Measurements from ENCODE around the gene PPP3CB.

PPP3CB gene

GRCh38 chr10:73495884-73496674 is at the start of gene PPP3CB:
PPP3CB (minus strand) TSS chr10:73496024; CDS start chr10:73495889, 135 bp downstream.
- DNase-seq, result peak; percentile 89

GRCh38 chr10:73545357-73545756 is 49.5 kb upstream of the PPP3CB start:
- no peak for DNase-seq

GRCh38 chr10:73537709-73538108 is 41.9 kb upstream of the PPP3CB start:
- no peak for DNase-seq

DNA sequence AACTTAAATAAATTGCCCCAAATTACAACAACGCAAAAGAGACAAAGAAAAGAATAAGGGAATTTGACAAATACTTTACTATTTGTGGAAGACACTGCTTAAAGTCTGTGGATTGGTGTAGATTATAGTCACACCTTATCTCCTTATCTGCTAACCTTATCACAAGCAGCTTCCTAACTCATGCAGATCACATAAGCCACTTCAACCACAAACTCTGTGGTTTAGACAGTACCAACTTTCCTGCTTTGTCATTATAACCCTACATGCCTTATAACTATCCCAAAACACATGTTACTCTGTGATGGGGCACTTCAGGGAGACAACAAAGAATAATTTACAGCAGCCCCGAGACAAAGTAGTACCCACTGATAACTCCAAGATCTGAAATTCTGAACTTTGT is 41.5 kb upstream of the PPP3CB start:
- DNase-seq, result no peak

DNA sequence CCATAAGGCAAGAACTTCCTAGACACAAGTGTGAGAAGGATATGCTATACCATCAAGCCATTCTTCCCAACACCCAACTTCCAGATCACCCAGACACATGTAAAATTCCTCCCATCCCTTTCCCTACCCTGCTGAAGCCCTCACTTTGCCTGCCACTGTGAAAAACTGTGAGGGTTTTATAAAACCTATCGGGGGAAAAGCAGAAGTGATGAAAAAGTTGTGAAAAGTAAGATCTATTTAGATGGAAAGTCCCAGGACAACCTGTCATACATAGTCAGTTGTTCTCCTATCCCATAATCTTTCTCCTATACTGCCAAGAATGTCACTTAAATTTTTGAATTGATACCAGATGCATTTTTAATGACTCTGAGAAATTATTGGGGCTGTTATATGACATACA is 39.0 kb upstream of the PPP3CB start:
- no peak for DNase-seq

DNA sequence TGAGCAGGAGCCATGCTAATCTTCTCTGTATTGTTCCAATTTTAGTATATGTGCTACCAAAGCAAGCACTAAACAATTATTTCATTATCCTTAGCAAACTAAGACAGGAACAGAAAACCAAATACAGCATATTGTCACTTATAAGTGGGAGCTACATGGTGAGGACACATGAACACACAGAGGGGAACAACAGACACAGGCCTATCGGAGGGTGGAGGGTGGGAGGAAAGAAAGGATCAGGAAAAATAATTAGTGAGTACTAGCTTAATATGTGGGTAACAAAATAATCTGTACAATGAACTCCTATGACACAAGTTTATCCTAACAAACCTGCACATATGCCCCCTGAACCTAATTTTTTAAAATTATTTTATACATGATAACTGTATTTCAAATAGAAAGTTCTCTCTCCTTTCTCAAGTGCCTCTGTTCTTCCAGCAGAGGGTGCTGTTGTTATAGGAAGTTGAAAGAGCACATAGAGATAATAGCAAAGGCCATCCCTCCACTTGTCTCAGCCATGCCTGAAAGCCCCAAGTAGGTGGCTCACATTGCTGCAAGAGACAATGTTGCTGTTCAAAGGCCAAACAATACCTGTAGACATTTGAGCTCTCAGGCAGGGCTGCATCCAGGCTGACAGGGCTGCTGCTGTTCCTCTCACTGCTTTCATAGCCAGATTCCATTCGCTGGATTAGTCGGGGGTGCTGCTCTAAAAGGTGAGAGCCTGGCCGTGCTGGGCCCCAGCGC is 33.4 kb upstream of the PPP3CB start:
- DNase-seq, result peak; percentile 35

- DNase-seq, result no peak
These were observed 26.4 kb upstream of the PPP3CB start for GRCh38 chr10:73522263-73522662.

- DNase-seq, result no peak
These were observed 23.5 kb upstream of the PPP3CB start for GRCh38 chr10:73519336-73519735.

GRCh38 chr10:73517166-73517888 is 21.5 kb upstream of the PPP3CB start:
- no peak for DNase-seq

- DNase-seq, result no peak
These were observed 16.5 kb upstream of the PPP3CB start for GRCh38 chr10:73512207-73512743.

GRCh38 chr10:73509695-73510094 is 13.9 kb upstream of the PPP3CB start:
- no peak for DNase-seq

DNA sequence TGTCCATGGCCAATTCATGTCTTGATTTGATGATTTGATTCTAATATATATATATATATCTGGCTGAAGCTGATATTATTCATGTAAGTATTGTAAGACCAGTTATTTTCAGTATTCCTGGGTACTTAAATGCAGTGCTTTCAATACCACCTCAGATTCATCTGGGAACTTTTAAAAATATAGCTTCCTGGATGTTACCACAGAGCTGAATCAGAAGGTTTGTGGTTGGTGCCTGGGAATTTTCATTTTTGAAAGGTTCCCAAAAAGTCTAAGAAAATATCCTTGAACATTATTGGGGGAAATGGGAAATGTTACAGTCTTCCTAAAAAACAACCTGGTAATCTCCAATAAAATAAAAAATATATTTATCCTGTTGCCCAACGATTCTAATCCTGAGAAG is 10.7 kb upstream of the PPP3CB start:
- no peak for DNase-seq

DNA sequence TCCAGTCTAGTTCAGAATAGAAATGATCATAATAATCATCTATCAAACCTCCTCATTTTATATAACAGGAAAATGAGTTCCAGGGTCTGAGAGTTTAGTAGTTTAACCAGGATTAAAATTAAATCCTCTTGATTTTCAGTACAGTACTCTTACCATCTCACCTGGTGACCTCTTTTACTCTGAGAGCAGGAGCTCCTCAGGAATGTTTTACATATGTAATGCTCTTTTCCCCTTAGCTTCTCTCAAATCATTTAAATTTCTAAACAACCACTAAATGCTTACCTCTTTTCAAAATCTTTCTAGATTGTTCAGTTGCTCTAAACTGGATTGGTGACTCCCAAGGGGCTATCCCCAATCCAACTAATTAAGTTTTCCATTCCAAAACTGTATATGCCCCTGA is 10.2 kb upstream of the PPP3CB start:
- no peak for DNase-seq

GRCh38 chr10:73503037-73503436 is 7.2 kb upstream of the PPP3CB start:
- no peak for DNase-seq

DNA sequence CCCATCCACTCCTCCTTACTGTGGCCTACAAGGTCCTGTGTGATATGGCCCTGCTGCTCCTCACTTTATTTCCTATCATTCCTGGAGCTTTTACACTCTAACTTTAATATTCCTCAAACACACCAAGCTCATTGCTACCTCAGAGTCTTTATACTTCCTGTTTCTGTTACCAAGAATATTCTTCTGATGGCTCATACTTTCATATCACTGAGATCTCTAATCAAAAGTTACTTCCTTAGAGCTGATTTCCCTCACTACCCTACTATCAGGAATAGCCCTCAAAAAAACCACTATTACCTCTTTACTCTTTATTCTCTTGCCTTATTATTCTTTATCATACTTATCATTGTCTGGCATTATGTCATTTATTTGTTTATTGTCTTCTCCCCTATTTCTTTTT is 5.8 kb upstream of the PPP3CB start:
- no peak for DNase-seq

- no peak for DNase-seq
These were observed 1.8 kb upstream of the PPP3CB start for GRCh38 chr10:73497623-73498022.

GRCh38 chr10:73495226-73495883 is 469 bp downstream of the PPP3CB start:
- peak; percentile 89 for DNase-seq

- no peak for DNase-seq
These were observed 973 bp downstream of the PPP3CB start for GRCh38 chr10:73494877-73495225.

DNA sequence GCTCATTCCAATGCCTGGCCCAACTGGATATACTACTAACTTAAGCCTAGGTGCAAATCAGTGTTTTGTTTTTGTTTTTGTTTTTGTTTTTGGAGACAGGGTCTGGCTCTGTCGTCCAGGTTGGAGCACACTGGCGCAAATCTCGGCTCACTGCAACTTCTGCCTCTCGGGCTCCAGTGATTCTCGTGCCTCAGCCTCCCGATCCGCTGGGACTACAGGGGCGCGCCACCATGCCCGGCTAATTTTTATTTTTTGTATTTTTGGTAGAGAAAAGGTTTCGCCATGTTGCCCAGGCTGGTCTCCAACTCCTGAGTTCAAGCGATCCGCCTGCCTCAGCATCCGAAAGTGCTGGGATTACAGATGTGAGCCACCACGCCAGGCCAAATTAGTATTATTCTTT is 1.6 kb downstream of the PPP3CB start:
- no peak for DNase-seq

GRCh38 chr10:73493781-73494180 is 2.0 kb downstream of the PPP3CB start:
- DNase-seq, result no peak

- DNase-seq, result no peak
These were observed 9.2 kb downstream of the PPP3CB start for GRCh38 chr10:73486601-73487000.

DNA sequence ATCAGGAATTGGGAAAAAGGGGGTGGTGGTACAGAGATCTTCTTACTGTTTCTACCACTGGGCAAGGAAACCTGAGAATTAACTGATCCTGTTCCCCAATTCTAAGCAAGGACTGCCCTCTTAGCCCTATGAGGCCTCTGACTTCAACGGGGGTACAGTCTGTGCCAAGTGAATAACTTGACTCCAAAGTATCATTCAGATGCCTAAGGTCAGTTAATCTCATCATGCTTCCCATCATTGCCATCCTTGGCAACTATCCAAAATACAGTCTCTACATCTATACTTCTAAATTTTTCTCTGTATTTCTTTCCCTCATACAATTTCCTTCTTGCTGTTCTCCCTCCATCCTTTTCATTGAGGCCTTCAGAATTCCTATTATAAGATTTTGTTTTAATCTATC is 10.5 kb downstream of the PPP3CB start:
- no peak for DNase-seq

- DNase-seq, result no peak
These were observed 15.7 kb downstream of the PPP3CB start for GRCh38 chr10:73480158-73480557.

All from activated gamma-delta T cell treated with Interleukin-2 at 50 U/mL for 16 hours (primary cell).